K562 (cell line): Measurements from ENCODE around the gene DGKA. TPM values are rescaled to one million over a fixed set of nuclear protein-coding genes. Genes with fewer than 3 reads are reported as not detected.

Source experiments
- CHCHD3 ChIP-seq: fragments of 250-450 bp; sonication (Bioruptor Pico); IDR thresholded peaks from 2 replicates; pipeline ENCODE4 v2.1.2; 2022; ENCODE audit warnings: mild to moderate bottlenecking
- DPF2 ChIP-seq: fragments of 450-650 bp; IDR thresholded peaks from 2 replicates; pipeline ENCODE4 v1.6.1; 2016
- ETV1 ChIP-seq: fragments of 450-650 bp; conservative IDR thresholded peaks from 2 replicates; pipeline ENCODE4 v1.6.1; 2016; ENCODE audit warnings: missing genetic modification characterization, control low read depth, low read depth, missing compliant biosample characterization
- JUN ChIP-seq, 2 experiments: sonication (generic) in 1 of 2; formaldehyde crosslinking in 1 of 2; IDR thresholded peaks; 2 replicates each; pipeline versions ENCODE4 v1.6.1 to v1.8.0; 2012 to 2022; ENCODE audit warnings: borderline replicate concordance in 2 of 2, mild to moderate bottlenecking in 2 of 2, improper control_type of control experiment in 1 of 2, low read depth in 1 of 2, low read length in 1 of 2, missing genetic modification reagents in 1 of 2
- SIN3A ChIP-seq, 2 experiments: fragments of 150-350 bp in 1 of 2; IDR thresholded peaks; 2 replicates each; pipeline ENCODE4 v1.6.1; 2011 to 2016; ENCODE audit warnings: borderline replicate concordance in 2 of 2, low read depth in 2 of 2, low read length in 2 of 2, mild to moderate bottlenecking in 2 of 2, moderate library complexity in 2 of 2; ENCODE audit not compliant: control insufficient read depth in 1 of 2
- SMARCC2 ChIP-seq: fragments of 450-650 bp; IDR thresholded peaks from 2 replicates; pipeline ENCODE4 v1.6.1; 2017; ENCODE audit warnings: antibody characterized with exemption, moderate library complexity, mild to moderate bottlenecking, low read depth
- SRF ChIP-seq, 2 experiments: fragments of 250-450, 450-650 bp in 1 of 2; sonication (Bioruptor Pico) in 1 of 2; sonication (generic) in 1 of 2; formaldehyde crosslinking; IDR thresholded peaks; 2 replicates each; pipeline versions ENCODE4 v1.5.0 to v1.5.1; 2020 to 2022; ENCODE audit warnings: mild to moderate bottlenecking in 1 of 2, missing genetic modification reagents in 1 of 2
- TGIF2 ChIP-seq: sonication (generic); formaldehyde crosslinking; IDR thresholded peaks from 2 replicates; pipeline ENCODE4 v1.8.1; 2022; ENCODE audit warnings: mild to moderate bottlenecking, missing genetic modification reagents, moderate library complexity
- TOE1 ChIP-seq, 2 experiments: fragments of 450-650 bp in 1 of 2; sonication (generic) in 1 of 2; formaldehyde crosslinking in 1 of 2; IDR thresholded peaks; 2 replicates each; pipeline versions ENCODE4 v1.7.1 to v1.8.0; 2016 to 2022; ENCODE audit warnings: borderline replicate concordance in 2 of 2, mild to moderate bottlenecking in 2 of 2, antibody characterized with exemption in 1 of 2, inconsistent platforms in 1 of 2, low read depth in 1 of 2, missing genetic modification reagents in 1 of 2, moderate library complexity in 1 of 2
- TRIM24 ChIP-seq, 2 experiments: fragments of 450-650 bp; IDR thresholded peaks; 2 replicates each; pipeline ENCODE4 v1.6.1; 2016
- polyA plus RNA-seq, 8 experiments: library from polyadenylated mRNA; depleted of rRNA in 4 of 8; stranded (reverse) in 5 of 8; unstranded in 3 of 8; fragments of >200 nt; fragmentation: Nextera tagmentation in 2 of 8; fragmentation: Illumina TruSeq in 1 of 8; extraction: Ambion mirVana in 2 of 8; extraction: Trizol in 1 of 8; gene quantifications; 2 replicates each; pipeline versions ENCODE4 v1.2.1 to v1.2.3, GENCODE V29; 2011 to 2014; ENCODE audit warnings: inconsistent platforms in 1 of 8, missing spikeins in 1 of 8
- total RNA-seq, 7 experiments: library from RNA; depleted of rRNA in 6 of 7; stranded (reverse); fragments of >200 nt in 6 of 7; fragmentation: Illumina TruSeq in 2 of 7; extraction: Trizol in 2 of 7; gene quantifications; 2 replicates each; pipeline versions ENCODE4 v1.2.1 to v1.2.3, GENCODE V29; 2011 to 2021; ENCODE audit warnings: low replicate concordance in 1 of 7
- TF ChIP-seq, protein P1 (sequence below): fragments of 250-450 bp; sonication (Bioruptor Pico); IDR thresholded peaks from 2 replicates; pipeline ENCODE4 v1.8.0; 2022; ENCODE audit warnings: moderate library complexity, mild to moderate bottlenecking, inconsistent platforms

Gene DGKA
- total and polyA plus RNA-seq, 9 of the 15 experiments (the other 6 are each of a cell fraction or from before 2014, with no cell fraction given) = 3.4 to 12.4 (median 6.2) TPM

- TF ChIP-seq SMARCC2 (peak; percentile 70; the same call in 1 of the 2 replicates), SIN3A (IDR thresholded peaks at IDR 0.05; ENCODE audit: borderline replicate concordance in 2 of 2, control insufficient read depth in 1 of 2, low read depth in 2 of 2, low read length in 2 of 2) (peak in 1 of 2 experiments; percentile 47; a peak in 1 of 4 replicates), TOE1 (IDR thresholded peaks at IDR 0.05; ENCODE audit: borderline replicate concordance) (peak; percentile 79), TOE1 (CRISPR knock-in tag; IDR thresholded peaks at IDR 0.05; ENCODE audit: borderline replicate concordance, low read depth) (no peak), TRIM24 (IDR thresholded peaks at IDR 0.05) (0 out of 4 replicates have a peak, but pooled peaks of 1 of the 2 experiments have one; percentile 13), JUN (IDR thresholded peaks at IDR 0.05; ENCODE audit: borderline replicate concordance, low read depth, low read length) (0 out of 2 replicates have a peak, but pooled peaks have one; percentile 5), JUN (CRISPR knock-in tag; IDR thresholded peaks at IDR 0.05; ENCODE audit: borderline replicate concordance) (no peak), DPF2 (peak; percentile 81), CHCHD3 (CRISPR knock-in tag) (no peak), TGIF2 (CRISPR knock-in tag) (no peak), ETV1 (tag) (peak; percentile 9; the same call in 1 of the 2 replicates), SRF (CRISPR knock-in tag; IDR thresholded peaks at IDR 0.05) (peak in 1 of 2 experiments; percentile 64; a peak in 1 of 4 replicates)
- TF ChIP-seq, protein P1, sequence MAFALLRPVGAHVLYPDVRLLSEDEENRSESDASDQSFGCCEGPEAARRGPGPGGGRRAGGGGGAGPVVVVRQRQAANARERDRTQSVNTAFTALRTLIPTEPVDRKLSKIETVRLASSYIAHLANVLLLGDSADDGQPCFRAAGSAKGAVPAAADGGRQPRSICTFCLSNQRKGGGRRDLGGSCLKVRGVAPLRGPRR (CRISPR knock-in tag) = no peak
Observed at GRCh38 chr12:55972911-55973598, 42.1 kb downstream of the DGKA start (continued).
